Muscle of back (tissue), 11 donors: ENCODE measurements around the gene USP25. TPM values are rescaled to one million over a fixed set of nuclear protein-coding genes. Genes with fewer than 3 reads are reported as not detected.

Experiments used
- DNase-seq, 3 donors: peaks; one replicate each; pipeline versions ENCODE4 v3.0.0 to v3.0.0-alpha.2; 2013
- polyA plus RNA-seq, 10 donors: library from polyadenylated mRNA; unstranded; fragments of 120-200 nt; gene quantifications; one replicate each; pipeline ENCODE4 v1.2.1, GENCODE V29; 2013; ENCODE audit not compliant: insufficient read length in 10 of 10

Gene USP25
- polyA plus RNA-seq, 10 donors: 30.3 to 58.4 (median 47.0) TPM

DNA sequence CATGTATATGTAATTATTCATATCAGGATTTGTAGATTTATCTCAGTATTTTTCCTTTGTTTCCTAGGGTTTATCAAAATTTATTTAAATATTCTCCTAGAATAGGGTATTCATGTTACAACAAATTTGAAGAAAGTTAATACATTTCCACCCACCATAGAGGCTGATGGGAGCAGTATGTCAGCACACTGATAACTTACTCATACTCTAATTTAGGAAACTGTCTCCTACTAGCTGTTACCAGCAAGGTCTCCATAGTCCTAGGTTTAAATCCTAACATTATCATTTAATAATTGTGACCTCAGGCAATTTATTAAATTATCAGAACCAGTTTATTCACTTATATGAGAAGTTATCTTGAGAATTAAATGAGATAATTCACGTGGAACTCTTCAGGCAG is 127.0 kb downstream of the USP25 start:
- DNase-seq: no peak

DNA sequence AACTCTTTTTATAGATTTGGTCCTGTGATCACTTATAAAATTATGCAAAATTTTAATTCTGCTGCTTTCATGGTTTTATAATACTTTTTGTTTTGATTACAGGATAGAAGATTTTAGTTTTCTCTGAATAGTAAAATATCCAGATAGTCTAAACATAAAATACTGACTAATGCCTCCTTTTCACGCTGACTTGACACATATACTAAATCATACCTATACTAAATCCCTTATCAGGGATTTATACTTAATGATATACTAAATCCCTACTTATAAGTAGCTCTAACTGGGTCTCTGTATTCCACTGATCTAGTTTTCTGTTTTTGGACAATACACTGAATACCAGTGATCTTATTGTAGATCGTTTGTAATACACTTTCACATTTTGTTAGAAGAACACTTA is 128.0 kb downstream of the USP25 start:
- DNase-seq: no peak

DNA sequence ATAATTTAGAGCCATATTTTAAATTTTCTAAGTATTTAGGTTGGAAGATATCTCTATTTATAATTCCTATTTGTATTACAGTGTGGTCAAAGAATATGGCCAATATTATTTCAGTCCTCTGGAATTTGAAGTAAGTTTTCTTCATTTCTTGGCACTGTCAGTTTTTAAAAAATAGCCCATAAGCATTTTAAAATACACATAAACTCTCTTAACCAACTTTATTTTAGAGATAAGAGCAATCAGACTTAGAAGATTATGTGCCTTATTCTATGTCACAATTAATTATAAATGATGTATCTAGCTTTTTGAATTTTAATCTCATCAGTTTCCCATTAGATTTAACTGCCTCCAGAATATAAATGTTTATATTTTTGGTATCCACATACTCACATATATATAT is 130.8 kb downstream of the USP25 start:
- DNase-seq: no peak

DNA sequence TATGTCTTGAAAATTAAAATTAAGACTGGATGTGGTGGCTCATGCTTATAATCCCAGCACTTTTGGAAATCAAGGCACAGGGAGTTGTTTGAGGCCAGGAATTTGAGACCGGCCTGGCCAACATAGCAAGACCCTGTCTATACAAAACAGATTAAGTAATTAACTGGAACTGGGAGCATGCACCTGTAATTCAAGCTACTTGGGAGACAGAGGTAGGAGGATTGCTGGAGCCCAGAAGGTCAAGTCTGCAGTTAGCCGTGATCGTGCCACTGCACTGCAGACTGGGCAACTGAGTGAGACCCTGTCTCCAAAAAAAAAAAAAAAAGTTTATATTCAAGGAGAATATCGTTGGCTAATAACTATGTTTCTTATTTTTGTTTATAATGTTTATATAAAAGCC is 139.2 kb downstream of the USP25 start:
- DNase-seq: no peak

DNA sequence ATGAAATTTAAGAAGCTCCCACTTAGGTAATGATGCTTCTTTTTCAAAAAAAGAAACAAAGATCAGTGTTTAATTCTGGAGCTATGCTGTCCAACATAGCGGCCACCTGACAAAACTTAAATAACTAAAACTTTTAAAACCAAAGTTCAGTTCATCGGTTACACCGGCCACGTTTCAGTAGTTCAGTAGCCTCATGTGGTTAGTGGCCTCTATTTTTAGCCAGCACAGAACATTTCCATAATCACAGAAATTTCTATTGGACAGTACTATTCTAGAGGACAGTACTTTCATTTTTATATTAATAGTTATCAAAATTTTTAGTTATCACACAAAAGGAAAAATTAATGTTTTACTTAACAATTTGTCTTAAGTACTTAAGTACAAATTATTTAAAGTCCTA is 141.0 kb downstream of the USP25 start:
- no peak for DNase-seq

DNA sequence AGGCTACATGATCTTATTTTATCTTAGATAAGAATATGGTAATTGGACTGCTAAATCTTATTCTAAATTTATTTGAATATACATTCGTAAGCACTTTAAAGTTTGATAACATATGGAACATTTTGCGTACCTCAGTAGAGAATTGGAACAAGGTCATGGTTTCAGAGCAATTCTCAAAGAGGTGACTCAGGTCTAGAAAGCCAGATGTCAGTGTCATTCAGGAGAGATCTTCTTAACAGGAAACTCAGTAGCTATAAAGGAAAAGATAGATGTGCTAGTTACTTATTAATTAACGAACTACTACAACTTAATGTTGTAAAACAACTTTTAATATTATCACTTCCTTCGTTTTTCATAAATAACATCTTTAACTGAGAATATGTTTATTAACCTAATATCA is 142.5 kb downstream of the USP25 start:
- DNase-seq: no peak

DNA sequence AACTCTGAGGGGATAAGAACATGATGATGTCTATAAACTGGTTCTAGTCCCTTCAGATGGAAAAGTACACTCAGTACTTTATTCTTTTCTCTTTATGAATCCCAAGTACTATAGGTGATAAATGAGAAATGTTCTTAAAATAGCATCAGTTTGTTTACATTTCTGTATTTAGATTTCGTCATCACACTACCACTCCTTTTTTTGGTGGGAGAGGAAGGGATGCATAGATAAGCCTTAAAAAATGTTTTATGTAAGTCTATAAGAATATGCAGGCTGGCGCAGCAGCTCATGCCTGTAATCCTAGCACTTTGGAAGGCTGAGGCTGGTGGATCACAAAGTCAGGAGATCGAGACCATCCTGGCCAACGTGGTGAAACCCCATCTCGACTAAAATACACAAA is 144.8 kb downstream of the USP25 start:
- no peak for DNase-seq

DNA sequence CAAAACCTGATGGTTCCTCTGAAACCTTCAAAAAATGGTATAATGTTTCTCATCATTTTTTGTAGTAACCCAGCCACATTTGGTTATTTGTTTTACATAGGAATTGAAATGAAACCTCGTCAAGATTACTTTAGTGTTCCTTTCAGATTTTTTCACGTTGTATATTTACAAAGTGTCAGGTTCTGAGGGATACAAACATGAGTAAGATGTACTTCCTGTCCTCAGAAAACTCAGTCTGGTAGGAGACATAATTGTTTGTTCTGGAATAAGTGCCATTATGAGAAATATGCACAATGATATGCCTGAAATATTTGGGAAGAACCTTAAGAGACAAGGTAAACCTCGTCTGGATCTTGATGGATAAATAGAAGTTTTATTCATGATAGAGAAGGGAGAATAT is 145.5 kb downstream of the USP25 start:
- no peak for DNase-seq

DNA sequence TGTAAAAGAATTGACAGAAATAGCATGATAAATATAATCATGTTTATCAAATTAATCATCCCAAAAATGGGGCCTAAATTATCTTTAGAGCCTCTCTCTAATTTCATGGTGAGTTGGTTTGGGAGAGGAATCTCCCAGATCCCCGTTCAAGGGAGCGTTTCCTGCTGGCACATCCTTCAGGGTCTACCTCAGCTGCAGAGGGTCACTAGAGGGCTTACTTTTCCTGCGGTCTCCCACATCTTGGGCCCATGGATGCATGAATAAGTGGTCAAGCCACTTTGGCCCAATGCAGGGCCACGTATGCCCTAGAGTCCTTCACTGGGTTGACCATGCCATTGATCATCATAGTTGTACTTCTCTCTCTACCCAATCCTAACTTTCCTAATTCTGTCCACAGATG is 164.1 kb downstream of the USP25 start:
- no peak for DNase-seq

DNA sequence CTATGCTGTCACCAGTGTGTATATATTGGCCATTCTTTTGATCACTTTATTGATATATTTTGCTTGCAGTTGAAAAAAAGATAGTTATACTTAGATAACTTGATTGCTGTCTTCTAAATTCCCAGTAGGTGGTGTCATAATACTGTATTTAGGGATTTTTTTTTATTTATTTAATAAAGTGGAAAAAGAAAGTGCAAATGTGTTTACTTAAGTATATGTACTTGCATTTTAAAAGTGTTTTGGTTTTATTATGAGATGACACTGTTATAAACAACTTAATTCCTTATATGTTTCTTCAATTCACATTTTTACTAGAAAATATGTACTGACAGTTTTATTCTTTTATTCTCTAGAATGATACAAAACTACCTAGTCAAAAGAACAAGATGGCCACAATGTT is 164.8 kb downstream of the USP25 start:
- DNase-seq: peak; percentile 18 to 44 (median 25)

DNA sequence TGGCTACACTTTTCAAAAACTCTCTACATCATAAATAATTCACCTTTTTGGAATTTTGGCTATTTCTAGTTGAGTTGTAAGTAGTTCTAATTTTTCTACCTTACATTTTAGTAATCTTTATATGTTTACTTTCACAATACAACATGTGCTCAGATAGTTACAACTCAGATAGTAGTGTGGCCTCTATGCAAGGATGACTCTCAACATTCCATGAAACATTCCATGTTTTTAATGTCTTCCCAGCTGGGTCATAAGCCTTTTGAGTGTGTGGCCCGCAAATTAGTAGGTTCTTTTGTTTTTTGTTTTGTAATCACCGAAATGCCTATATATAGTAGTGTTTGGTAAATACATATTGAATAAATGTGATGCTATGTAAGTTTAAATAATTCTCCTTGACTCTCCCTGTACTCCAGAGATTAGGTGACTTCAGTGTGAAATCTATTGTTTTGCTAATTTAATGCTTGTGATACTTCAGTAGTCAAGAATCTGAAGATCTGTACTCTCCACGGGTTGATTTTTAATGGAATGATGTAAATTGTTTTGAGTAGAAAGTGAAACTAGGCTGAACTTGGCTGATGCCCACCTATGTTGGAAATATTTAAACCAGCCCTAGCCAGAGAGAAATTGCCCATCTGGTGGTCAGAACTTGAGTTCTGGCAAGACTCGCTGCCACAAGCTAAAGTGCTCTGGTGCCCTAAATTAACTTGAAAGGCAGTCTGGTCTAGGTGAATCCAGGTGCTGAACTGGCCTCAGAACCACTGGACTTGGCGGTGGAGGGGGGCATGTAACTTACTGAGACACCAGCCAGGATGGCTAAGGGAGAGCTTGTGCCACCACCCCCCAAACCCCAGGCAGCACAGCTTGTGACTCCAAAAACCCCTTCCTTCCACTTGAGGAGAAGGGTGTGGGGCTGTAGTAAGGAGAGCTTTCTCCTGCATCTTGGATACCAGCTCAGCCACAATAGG is 165.6 kb downstream of the USP25 start:
- DNase-seq: peak in 1 of 3 donors; percentile 35

DNA sequence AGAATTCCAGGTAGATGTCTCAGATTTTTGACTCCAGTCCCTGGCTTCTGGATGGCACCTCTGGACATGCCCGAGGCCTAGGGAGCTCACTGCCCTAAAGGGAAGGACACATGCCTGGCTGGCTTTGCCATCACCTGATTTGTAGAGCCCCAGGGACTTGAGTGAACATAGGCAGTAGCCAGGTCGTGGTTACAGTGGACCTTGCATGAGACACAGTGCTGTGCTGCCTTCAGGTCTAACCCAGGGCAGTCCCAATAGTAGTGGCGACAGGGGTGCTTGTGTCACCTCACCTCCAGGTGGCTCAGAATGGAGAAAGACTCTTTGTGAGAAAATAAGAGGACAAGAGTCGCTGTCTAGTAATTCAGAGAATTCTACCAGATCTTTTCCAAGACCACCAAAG is 166.7 kb downstream of the USP25 start:
- DNase-seq: no peak

DNA sequence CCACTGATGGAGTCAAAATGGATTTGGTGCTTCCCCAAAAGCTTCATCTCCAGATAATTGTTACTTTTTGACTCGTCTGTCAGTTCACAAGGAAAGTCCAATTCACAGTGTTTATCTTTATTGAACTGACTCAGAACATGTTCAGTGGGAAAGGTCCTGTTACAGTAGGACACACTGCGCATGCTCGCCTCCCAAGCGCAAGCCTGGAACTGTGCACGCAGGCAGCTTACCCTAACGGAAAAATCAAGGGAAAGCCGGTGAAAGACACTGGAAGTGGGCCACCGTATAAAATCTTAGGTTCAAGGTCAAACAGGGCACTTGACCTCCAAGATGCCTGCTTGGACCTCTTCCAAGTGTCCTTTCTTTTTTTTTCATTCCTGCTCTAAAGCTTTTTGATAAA is 174.6 kb downstream of the USP25 start:
- no peak for DNase-seq

DNA sequence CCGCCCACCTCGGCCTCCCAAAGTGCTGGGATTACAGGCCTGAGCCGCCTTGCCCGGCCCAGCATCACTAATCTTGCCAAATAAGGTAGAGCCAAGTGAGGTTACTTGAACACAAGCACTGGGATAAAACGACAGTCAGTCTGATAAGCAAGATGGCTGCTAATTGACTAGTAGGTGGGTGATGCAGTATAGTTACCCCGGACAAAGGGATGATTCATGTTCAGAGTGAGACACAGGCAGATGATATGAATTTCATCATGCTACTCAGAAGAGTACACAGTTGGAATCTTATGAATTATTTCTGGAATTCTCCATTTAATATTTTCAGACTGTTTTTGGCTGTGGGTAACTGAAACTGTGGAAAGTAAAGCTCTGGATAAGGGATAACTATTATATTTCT is 178.4 kb downstream of the USP25 start:
- no peak for DNase-seq

DNA sequence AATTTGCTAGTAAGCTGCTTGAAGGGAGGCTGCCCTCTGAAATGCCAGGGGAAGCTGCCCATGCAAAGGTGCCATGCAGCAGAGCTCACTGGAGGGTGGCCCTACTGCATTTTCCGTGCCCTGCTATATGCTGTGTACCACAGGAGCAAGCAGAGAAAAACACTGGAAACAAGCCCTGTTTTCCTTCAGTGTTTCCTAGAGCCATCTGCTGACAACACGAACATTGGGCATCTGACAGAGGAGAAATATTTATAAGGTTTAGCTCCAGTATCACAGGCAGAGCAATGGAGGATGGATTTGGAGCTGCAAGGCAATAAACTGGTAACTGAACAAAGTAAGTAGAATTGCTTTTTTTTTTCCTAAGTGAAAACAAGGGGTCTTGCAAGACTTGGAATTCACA is 198.4 kb downstream of the USP25 start:
- peak in 1 of 3 donors; percentile 5 for DNase-seq

DNA sequence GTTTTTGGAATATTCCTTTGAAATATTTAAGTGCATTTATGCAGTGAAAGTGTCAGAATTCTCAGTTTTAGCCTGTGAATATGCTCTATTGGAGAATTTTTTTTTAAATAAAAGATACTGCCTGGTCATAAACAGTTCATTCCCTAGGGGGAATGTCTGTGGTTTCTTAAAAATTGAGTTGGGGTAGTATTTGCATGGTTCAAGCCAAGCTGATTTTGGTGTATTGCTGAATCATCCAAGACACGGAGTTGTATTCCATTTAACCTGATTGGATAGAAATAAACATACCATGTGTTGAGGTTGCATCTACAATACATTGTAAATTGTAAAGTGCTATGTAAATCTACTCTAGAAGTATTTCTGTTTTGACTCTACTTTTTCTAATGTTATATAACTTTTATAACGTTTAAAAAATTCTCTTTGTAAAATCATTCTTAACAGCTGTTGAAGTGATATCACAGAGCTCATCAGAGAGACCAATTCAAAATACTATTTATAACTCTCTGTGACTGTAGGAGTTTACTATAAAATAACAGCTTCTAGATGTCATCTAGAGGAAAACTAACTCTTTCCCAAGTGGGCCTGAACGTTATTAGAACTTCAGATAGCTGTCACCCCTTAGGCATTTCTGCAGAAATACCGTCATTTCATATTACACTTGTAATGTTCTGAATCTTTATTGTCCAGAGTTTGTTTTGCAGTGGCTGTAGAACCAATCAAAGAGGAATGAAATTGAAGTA is 199.1 kb downstream of the USP25 start:
- peak in 2 of 3 donors; percentile 3 to 36 for DNase-seq

DNA sequence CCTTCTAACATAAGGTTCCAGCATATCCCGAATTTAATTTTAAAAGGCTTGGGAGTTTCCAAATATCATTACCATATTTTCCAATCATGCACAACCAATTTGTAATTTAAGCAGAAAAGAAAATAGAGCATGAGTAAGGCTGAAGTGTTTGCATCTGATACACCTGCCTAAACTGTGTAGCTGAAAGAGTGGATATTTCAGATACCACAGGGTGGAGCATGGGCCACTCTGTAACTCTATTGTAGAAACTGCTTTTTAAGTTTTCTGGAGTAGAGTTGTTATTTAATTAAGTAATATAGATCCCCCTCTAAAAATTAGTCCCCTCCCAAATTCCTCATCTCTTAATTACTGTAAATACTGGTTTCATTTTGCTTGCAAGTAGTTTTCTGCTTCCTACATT is 199.8 kb downstream of the USP25 start:
- no peak for DNase-seq
